Hippocampal formation (tissue), 2 donors: ENCODE data around the gene TTR.

Experiments
- DNase-seq, 2 donors: peaks; one replicate each; lab custom pipeline; 2025; lab: John Stamatoyannopoulos, UW

TTR gene

GRCh38 chr18:31579375-31579774, 12.3 kb upstream of the TTR start:
- no peak for DNase-seq

- no peak for DNase-seq
These were observed 10.0 kb upstream of the TTR start for GRCh38 chr18:31581498-31582197.

- DNase-seq: no peak
These were observed 8.4 kb upstream of the TTR start for GRCh38 chr18:31583185-31583854.

DNA sequence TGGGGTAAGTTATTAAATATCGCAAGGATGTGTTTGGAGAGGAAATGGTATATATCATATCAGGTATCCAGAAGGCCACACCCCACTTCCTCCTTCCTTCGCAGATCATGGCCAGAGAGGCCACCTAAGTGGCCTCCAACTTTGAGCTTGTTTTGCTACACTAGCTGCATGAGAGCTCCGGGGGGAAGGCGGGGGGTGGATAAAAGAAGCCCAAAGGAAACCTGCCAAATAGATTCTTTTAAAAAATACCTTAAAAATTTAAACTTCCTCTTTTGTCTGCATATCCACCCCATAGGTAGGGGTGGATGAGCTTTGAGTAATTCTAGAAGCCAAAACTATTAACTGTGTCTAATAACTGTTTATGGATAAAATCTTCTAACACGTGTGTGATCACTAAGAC, 5.7 kb upstream of the TTR start:
- no peak for DNase-seq

DNA sequence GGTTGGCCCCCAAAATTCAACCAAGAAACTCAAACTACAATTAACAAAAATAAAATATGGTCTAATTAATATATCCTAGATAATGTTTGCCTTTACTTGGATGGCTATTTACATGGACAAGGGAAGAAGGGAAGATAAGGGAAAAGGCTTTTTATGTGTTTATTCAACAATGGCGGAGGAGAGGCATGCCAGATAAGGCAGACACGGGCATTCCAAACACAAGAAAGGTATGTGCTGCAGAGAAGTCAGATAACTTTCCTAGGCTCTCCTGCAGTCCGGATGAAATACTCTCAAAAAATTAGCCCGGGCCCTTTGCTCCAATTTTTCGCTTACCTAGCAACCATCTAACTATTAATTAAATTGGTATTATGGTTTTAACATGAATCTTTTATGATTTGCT, 5.1 kb upstream of the TTR start:
- DNase-seq: no peak

DNA sequence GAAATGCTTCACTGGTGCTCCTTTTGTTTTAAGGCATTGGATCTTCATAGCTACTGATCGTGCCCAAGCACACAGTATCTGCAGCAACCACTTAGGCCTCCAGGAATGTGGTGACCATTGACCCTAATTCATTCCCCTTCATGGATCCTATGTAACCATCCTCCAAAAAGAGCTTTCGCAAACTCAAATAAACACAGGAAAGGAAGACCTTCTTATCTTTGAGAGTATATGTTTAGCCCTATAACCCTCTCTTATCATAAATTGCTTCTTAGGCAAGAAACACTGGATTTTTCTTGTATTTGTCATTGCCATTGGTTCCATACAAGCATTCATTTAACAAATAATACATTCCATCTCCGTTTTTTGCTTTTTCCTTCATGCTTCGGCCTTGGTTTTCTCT, 4.1 kb upstream of the TTR start:
- DNase-seq: no peak

- DNase-seq: no peak
These were observed 1.1 kb upstream of the TTR start for GRCh38 chr18:31590570-31590969.

DNA sequence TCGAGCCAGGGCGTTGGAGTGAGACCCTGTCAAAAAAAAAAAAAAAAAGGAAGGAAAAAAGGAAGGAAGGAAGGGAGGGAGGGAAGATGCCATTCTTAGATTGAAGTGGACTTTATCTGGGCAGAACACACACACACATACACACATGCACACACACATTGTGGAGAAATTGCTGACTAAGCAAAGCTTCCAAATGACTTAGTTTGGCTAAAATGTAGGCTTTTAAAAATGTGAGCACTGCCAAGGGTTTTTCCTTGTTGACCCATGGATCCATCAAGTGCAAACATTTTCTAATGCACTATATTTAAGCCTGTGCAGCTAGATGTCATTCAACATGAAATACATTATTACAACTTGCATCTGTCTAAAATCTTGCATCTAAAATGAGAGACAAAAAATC, 564 bp upstream of the TTR start:
- no peak for DNase-seq

DNA sequence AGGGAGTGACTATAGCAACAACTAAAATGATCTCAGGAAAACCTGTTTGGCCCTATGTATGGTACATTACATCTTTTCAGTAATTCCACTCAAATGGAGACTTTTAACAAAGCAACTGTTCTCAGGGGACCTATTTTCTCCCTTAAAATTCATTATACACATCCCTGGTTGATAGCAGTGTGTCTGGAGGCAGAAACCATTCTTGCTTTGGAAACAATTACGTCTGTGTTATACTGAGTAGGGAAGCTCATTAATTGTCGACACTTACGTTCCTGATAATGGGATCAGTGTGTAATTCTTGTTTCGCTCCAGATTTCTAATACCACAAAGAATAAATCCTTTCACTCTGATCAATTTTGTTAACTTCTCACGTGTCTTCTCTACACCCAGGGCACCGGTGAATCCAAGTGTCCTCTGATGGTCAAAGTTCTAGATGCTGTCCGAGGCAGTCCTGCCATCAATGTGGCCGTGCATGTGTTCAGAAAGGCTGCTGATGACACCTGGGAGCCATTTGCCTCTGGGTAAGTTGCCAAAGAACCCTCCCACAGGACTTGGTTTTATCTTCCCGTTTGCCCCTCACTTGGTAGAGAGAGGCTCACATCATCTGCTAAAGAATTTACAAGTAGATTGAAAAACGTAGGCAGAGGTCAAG, 955 bp downstream of the TTR start:
- DNase-seq: no peak

GRCh38 chr18:31595121-31595771, 3.6 kb downstream of the TTR start:
- no peak for DNase-seq

- no peak for DNase-seq
These were observed 4.6 kb downstream of the TTR start for GRCh38 chr18:31596081-31596872.

GRCh38 chr18:31598021-31598805, 6.5 kb downstream of the TTR start:
- DNase-seq: no peak

- no peak for DNase-seq
These were observed 11.6 kb downstream of the TTR start for GRCh38 chr18:31603315-31603714.

GRCh38 chr18:31606265-31606664, 14.6 kb downstream of the TTR start:
- no peak for DNase-seq

DNA sequence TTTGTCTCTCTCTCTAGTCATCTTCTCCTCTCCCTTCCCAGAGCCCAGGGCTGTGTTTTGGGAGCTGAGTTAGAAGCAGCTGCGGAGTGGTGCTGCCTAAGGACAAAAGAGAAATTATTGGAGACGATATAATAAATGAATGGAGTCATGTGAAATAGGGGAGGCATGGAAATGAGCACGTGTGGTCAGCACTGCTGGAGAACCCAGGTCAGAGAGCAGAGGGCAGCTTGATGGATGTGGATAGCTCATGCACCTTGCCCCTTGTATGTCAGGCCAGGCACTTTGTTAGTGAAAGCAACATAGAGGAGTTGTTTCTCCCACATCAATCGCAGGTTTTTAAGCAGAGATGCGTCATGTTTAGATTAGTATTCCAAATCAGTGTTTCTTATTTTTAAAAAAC, 15.7 kb downstream of the TTR start:
- DNase-seq: no peak

- DNase-seq: no peak
These were observed 18.2 kb downstream of the TTR start for GRCh38 chr18:31609886-31610285.

DNA sequence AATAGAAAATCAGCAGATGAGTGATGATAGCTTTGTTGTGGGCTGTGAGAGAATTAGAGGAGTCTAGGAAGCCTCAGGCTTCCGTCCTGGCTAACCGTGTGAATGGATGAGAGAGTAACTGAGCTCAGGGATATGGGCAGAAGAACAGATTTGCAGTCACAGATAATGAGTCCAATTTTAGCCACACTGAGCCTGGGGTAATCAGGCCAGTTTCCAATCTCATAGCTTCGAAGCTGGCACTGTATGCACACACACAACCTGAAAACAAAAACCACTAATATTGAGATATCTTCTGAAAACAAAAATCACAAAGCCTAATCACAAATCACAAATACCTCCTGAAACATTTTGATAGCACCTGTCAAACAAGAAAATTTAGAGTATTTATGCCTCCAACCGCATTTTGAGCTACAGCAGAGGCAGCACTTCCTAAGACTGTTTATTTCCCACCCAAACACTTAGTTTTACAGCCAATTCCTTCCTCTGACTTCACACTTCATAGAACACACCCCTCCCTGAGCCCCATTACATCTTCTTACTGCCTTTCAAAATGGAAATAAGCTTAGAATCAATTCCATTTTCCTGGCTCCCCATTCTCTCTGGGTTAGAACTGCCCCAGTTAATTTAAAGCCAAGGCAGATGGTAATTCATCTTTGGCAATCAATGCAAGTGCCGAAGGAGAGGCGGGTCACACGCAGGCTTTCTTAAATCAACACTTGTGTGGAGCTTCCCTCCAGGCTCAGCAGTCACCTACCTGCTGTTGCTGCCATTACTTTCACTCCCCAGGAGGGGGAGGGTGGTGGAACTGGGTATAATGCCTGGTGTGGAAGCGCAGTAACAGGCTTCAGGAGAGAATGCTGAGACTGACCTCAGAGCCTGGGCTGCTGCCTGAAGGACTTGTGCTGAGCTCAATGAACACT, 18.9 kb downstream of the TTR start:
- no peak for DNase-seq

- no peak for DNase-seq
These were observed 19.8 kb downstream of the TTR start for GRCh38 chr18:31611511-31611910.

DNA sequence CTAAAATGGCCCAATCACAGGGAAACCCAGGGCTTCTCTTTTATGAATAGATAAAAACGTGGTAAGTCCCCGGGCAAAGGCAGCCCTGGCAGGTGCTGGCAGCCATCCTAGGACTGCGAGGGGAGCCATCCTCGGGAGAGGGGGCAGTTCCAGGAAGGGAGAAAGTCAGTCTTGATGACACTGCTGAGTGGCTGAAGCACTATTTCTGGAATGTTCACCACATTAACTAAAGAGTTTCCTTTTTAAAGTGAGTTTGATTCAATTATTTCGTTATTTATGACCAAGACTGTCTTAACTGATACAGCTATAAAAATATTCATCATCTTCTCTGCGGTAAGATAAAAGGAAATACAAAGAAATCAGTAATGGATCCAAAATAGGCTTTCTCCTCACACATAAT, 20.4 kb downstream of the TTR start:
- no peak for DNase-seq

DNA sequence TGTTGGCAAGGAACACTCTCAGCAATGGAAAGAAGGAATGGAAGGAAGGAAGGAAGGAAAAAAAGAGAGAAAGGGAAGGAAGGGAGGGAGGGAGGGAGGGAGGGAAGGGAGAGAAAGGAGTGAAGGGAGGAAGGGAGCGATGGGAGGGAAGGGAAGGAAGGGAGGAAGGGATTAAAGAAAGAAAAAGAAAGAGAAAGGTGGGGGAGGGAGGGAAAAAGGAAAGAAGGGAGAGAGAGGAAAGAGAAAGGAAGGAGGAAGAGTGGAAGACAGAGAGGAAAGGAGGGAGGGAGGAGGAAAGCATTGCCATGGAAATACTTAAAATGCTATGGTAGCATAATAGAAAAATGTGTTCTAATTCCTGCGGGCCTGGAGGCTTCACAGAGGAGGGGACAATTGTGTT, 22.4 kb downstream of the TTR start:
- DNase-seq: no peak
